Naive thymus-derived CD4-positive, alpha-beta T cell (primary cell): ENCODE measurements around the gene MYO10. TPM values are rescaled to one million over a fixed set of nuclear protein-coding genes. Genes with fewer than 3 reads are reported as not detected.

Experiments
- ATAC-seq: fragments of 150-1000 bp; cut with Tn5 transposase; 2 replicates; pipeline ENCODE4 v1.10.0; 2021; ENCODE audit warnings: mild to moderate bottlenecking, moderate library complexity
- CTCF ChIA-PET: fragments of 350-600 bp; sonication (Branson Sonifier 250); formaldehyde crosslinking; loops from one replicate; lab custom pipeline; 2021; ENCODE audit warnings: antibody characterized with exemption; lab: Charles Lee
- POLR2A ChIA-PET: fragments of 350-600 bp; sonication (Branson Sonifier 250); formaldehyde crosslinking; loops from one replicate; lab custom pipeline; 2021; ENCODE audit warnings: antibody characterized with exemption, inconsistent platforms; lab: Charles Lee
- DNase-seq, 9 donors: peaks; one replicate each; pipeline versions ENCODE4 v3.0.0 to v3.0.0-alpha.2; 2020 to 2022; ENCODE audit warnings: mixed read lengths in 1 of 9
- H3K27ac ChIP-seq: one replicate; pipeline ENCODE4 v1.7.0; 2013; ENCODE audit warnings: mild to moderate bottlenecking, low read depth, low read length, moderate library complexity
- H3K27me3 ChIP-seq, 2 donors: one replicate each; pipeline ENCODE4 v1.7.0; 2013; ENCODE audit warnings: low read length in 2 of 2, mild to moderate bottlenecking in 2 of 2, moderate library complexity in 2 of 2; ENCODE audit not compliant: control insufficient read depth in 2 of 2, insufficient read depth in 2 of 2
- H3K36me3 ChIP-seq, 3 experiments: 1 replicate in 2 of 3; 2 replicates in 1 of 3; pipeline ENCODE4 v1.7.0; 2013; ENCODE audit warnings: low read length in 3 of 3, mild to moderate bottlenecking in 3 of 3, moderate library complexity in 1 of 3; ENCODE audit not compliant: insufficient read depth in 3 of 3, control insufficient read depth in 2 of 3
- H3K4me1 ChIP-seq, 2 donors: one replicate each; pipeline ENCODE4 v1.7.0; 2013; ENCODE audit warnings: low read length in 2 of 2, mild to moderate bottlenecking in 2 of 2, moderate library complexity in 1 of 2; ENCODE audit not compliant: control insufficient read depth in 2 of 2, insufficient read depth in 2 of 2
- H3K4me3 ChIP-seq: 2 replicates; pipeline ENCODE4 v1.7.0; 2013; ENCODE audit warnings: mild to moderate bottlenecking, low read length
- H3K9me3 ChIP-seq, 3 experiments: 1 replicate in 2 of 3; 2 replicates in 1 of 3; pipeline ENCODE4 v1.7.0; 2013; ENCODE audit warnings: low read length in 3 of 3; ENCODE audit not compliant: control insufficient read depth in 2 of 3
- H3K27ac Mint-ChIP-seq, 9 donors: one replicate each; pipeline ENCODE4 v1.8.0; 2020 to 2022; ENCODE audit warnings: mixed read lengths in 9 of 9, mild to moderate bottlenecking in 8 of 9, moderate library complexity in 5 of 9, inconsistent platforms in 2 of 9
- H3K27me3 Mint-ChIP-seq, 5 donors: one replicate each; pipeline ENCODE4 v1.8.0; 2021 to 2022; ENCODE audit warnings: mixed read lengths in 5 of 5, mild to moderate bottlenecking in 1 of 5
- H3K36me3 Mint-ChIP-seq, 5 donors: one replicate each; pipeline ENCODE4 v1.8.0; 2020 to 2022; ENCODE audit warnings: mixed read lengths in 5 of 5, mild to moderate bottlenecking in 3 of 5, inconsistent platforms in 1 of 5
- H3K4me1 Mint-ChIP-seq, 7 donors: one replicate each; pipeline ENCODE4 v1.8.0; 2020 to 2022; ENCODE audit warnings: mixed read lengths in 7 of 7, mild to moderate bottlenecking in 3 of 7, inconsistent platforms in 1 of 7
- H3K4me3 Mint-ChIP-seq, 10 donors: one replicate each; pipeline ENCODE4 v1.8.0; 2020 to 2022; ENCODE audit warnings: mild to moderate bottlenecking in 10 of 10, mixed read lengths in 10 of 10, moderate library complexity in 6 of 10, inconsistent platforms in 2 of 10
- H3K9me3 Mint-ChIP-seq, 11 donors: one replicate each; pipeline ENCODE4 v1.8.0; 2020 to 2022; ENCODE audit warnings: mixed read lengths in 11 of 11, mild to moderate bottlenecking in 4 of 11, inconsistent platforms in 1 of 11, moderate library complexity in 1 of 11
- intact Hi-C, 2 donors: fragments of 100-400 bp; cut with micrococcal nuclease; formaldehyde crosslinking; loops; one replicate each; pipeline ENCODE4 v1.15.1; 2023
- polyA plus RNA-seq, 2 donors: library from polyadenylated mRNA; unstranded; fragments of 300-500 nt; fragmentation: Illumina TruSeq; gene quantifications; one replicate each; pipeline ENCODE4 v1.2.3, GENCODE V29; 2021
- total RNA-seq, 6 experiments: library from RNA in 5 of 6; stranded (reverse) in 5 of 6; gene quantifications; 1 replicate in 5 of 6; 2 replicates in 1 of 6; pipeline ENCODE4 v1.2.3 and lab custom pipeline; 2021 to 2026

Gene MYO10
- total and polyA plus RNA-seq, 7 experiments from 2014 or later, result 0.02 to 1.0 TPM; not detected in 5

GRCh38 chr5:16855485-16855884 lies 80.6 kb downstream of the MYO10 start:
- POLR2A ChIA-PET, result no interaction called here
- H3K4me1 ChIP-seq, result no peaks in the 10 kb centered on the region
- H3K36me3 ChIP-seq, result no peaks in the 10 kb centered on the region
- no peak for DNase-seq
- H3K27ac ChIP-seq, result no peak overlapping the region
- Mint-ChIP-seq H3K27ac (no peak overlapping the region), H3K4me3 (no peak overlapping the region), H3K27me3 (peaks cover 0 to 18% (median 3%) of the 10 kb centered on the region in 5 donors), H3K4me1 (peaks cover 0 to 5% (median 0%) of the 10 kb centered on the region in 7 donors), H3K36me3 (no peaks in the 10 kb centered on the region), H3K9me3 (peaks cover 0 to 18% (median 3%) of the 10 kb centered on the region in 11 donors)
- ATAC-seq, result no peak
- intact Hi-C loops, result no loop called here
- CTCF ChIA-PET, result no interaction called here
- H3K4me3 ChIP-seq, result no peak overlapping the region
- H3K27me3 ChIP-seq, result no peaks in the 10 kb centered on the region
- H3K9me3 ChIP-seq, result peaks cover 0 to 5% (median 0%) of the 10 kb centered on the region in 3 experiments

- no peak for ATAC-seq
- Histone ChIP-seq H3K4me3 (no peak overlapping the region), H3K36me3 (no peaks in the 10 kb centered on the region), H3K27me3 (no peaks in the 10 kb centered on the region), H3K4me1 (no peaks in the 10 kb centered on the region), H3K9me3 (peaks cover 0 to 4% (median 0%) of the 10 kb centered on the region in 3 experiments), H3K27ac (no peak overlapping the region)
- Mint-ChIP-seq H3K27me3 (peaks cover 0 to 18% (median 3%) of the 10 kb centered on the region in 5 donors), H3K9me3 (peaks cover 0 to 18% (median 3%) of the 10 kb centered on the region in 11 donors), H3K4me3 (no peak overlapping the region), H3K27ac (no peak overlapping the region), H3K36me3 (no peaks in the 10 kb centered on the region), H3K4me1 (no peaks in the 10 kb centered on the region)
- ChIA-PET CTCF (interaction anchor here (0.6 kb wide), 1 partner anchor 71 kb away, joined by 3 read pairs; no protein-coding TSS in a partner anchor), POLR2A (no interaction called here)
- intact Hi-C loops, result no loop called here
- DNase-seq, result no peak
Observed at GRCh38 chr5:16854351-16854750, 81.7 kb downstream of the MYO10 start.

- CTCF ChIA-PET, result no interaction called here
- H3K27me3 Mint-ChIP-seq, result peaks cover 0 to 22% (median 3%) of the 10 kb centered on the region in 5 donors
- POLR2A ChIA-PET, result no interaction called here
Observed at GRCh38 chr5:16853518-16853917, 82.6 kb downstream of the MYO10 start.

GRCh38 chr5:16852251-16853005 lies 83.7 kb downstream of the MYO10 start:
- no peak for ATAC-seq
- peaks cover 0 to 3% (median 0%) of the 10 kb centered on the region in 11 donors for H3K9me3 Mint-ChIP-seq
- ChIA-PET POLR2A (no interaction called here), CTCF (no interaction called here)
- Histone ChIP-seq H3K4me3 (no peak overlapping the region), H3K36me3 (no peaks in the 10 kb centered on the region), H3K4me1 (no peaks in the 10 kb centered on the region), H3K27ac (no peak overlapping the region), H3K9me3 (no peaks in the 10 kb centered on the region), H3K27me3 (no peaks in the 10 kb centered on the region)
- no peaks in the 10 kb centered on the region for H3K36me3 Mint-ChIP-seq
- DNase-seq, result no peak
- H3K4me3 Mint-ChIP-seq, result no peak overlapping the region
- no peak overlapping the region for H3K27ac Mint-ChIP-seq
- H3K27me3 Mint-ChIP-seq, result peaks cover 0 to 22% (median 3%) of the 10 kb centered on the region in 5 donors
- no peaks in the 10 kb centered on the region for H3K4me1 Mint-ChIP-seq
- intact Hi-C loops, result no loop called here

More at GRCh38 chr5:16853518-16853917, 82.6 kb downstream of the MYO10 start:
- no peak overlapping the region for H3K27ac ChIP-seq
- no peaks in the 10 kb centered on the region for H3K36me3 ChIP-seq
- H3K4me1 ChIP-seq, result no peaks in the 10 kb centered on the region
- no peak overlapping the region for H3K4me3 ChIP-seq
- H3K4me3 Mint-ChIP-seq, result no peak overlapping the region
- ATAC-seq, result no peak
- H3K36me3 Mint-ChIP-seq, result no peaks in the 10 kb centered on the region
- no peaks in the 10 kb centered on the region for H3K4me1 Mint-ChIP-seq
- peaks cover 0 to 10% (median 0%) of the 10 kb centered on the region in 11 donors for H3K9me3 Mint-ChIP-seq
- H3K27ac Mint-ChIP-seq, result no peak overlapping the region
- intact Hi-C loops, result no loop called here
- DNase-seq, result no peak
- no peaks in the 10 kb centered on the region for H3K27me3 ChIP-seq
- H3K9me3 ChIP-seq, result no peaks in the 10 kb centered on the region

- no peak overlapping the region for H3K4me3 ChIP-seq
- H3K36me3 ChIP-seq, result no peaks in the 10 kb centered on the region
- H3K4me1 ChIP-seq, result no peaks in the 10 kb centered on the region
- DNase-seq (no peak), ATAC-seq (no peak)
- no peaks in the 10 kb centered on the region for H3K27me3 ChIP-seq
- Mint-ChIP-seq H3K27me3 (peaks cover 0 to 22% (median 3%) of the 10 kb centered on the region in 5 donors), H3K4me3 (no peak overlapping the region), H3K27ac (no peak overlapping the region), H3K9me3 (peaks cover 0 to 2% (median 0%) of the 10 kb centered on the region in 11 donors), H3K4me1 (no peaks in the 10 kb centered on the region), H3K36me3 (no peaks in the 10 kb centered on the region)
- CTCF ChIA-PET, result no interaction called here
- intact Hi-C loops, result no loop called here
- no peak overlapping the region for H3K27ac ChIP-seq
- H3K9me3 ChIP-seq, result no peaks in the 10 kb centered on the region
- POLR2A ChIA-PET, result no interaction called here
Observed at GRCh38 chr5:16849775-16850174, 86.3 kb downstream of the MYO10 start.

- H3K36me3 ChIP-seq, result no peaks in the 10 kb centered on the region
- no peak overlapping the region for H3K27ac ChIP-seq
- H3K9me3 ChIP-seq, result no peaks in the 10 kb centered on the region
- Mint-ChIP-seq H3K4me3 (no peak overlapping the region), H3K4me1 (no peaks in the 10 kb centered on the region), H3K9me3 (peaks cover 0 to 2% (median 0%) of the 10 kb centered on the region in 11 donors), H3K27me3 (peaks cover 0 to 22% (median 5%) of the 10 kb centered on the region in 5 donors), H3K36me3 (no peaks in the 10 kb centered on the region), H3K27ac (no peak overlapping the region)
- H3K27me3 ChIP-seq, result no peaks in the 10 kb centered on the region
- intact Hi-C loops, result no loop called here
- ATAC-seq (no peak), DNase-seq (no peak)
- H3K4me3 ChIP-seq, result no peak overlapping the region
- CTCF ChIA-PET, result no interaction called here
- no peaks in the 10 kb centered on the region for H3K4me1 ChIP-seq
- POLR2A ChIA-PET, result no interaction called here
Observed at GRCh38 chr5:16849181-16849580, 86.9 kb downstream of the MYO10 start.

- no peak overlapping the region for H3K4me3 ChIP-seq
- H3K9me3 ChIP-seq, result no peaks in the 10 kb centered on the region
- H3K27me3 ChIP-seq, result no peaks in the 10 kb centered on the region
- no peak for ATAC-seq
- ChIA-PET CTCF (no interaction called here), POLR2A (no interaction called here)
- no peak overlapping the region for H3K27ac ChIP-seq
- H3K4me1 ChIP-seq, result no peaks in the 10 kb centered on the region
- peaks cover 0 to 2% (median 0%) of the 10 kb centered on the region in 11 donors for H3K9me3 Mint-ChIP-seq
- intact Hi-C loops, result no loop called here
- no peak overlapping the region for H3K27ac Mint-ChIP-seq
- H3K27me3 Mint-ChIP-seq, result peaks cover 0 to 28% (median 17%) of the 10 kb centered on the region in 5 donors
- H3K36me3 ChIP-seq, result no peaks in the 10 kb centered on the region
- no peak for DNase-seq
- no peaks in the 10 kb centered on the region for H3K36me3 Mint-ChIP-seq
- H3K4me1 Mint-ChIP-seq, result no peaks in the 10 kb centered on the region
- no peak overlapping the region for H3K4me3 Mint-ChIP-seq
Observed at GRCh38 chr5:16844952-16845351, 91.1 kb downstream of the MYO10 start.
